ENCODE measurements around the gene ALMS1.
A peak's percentile ranks its signal among the peaks of the same experiment; 100 is the strongest.
"Not testable (repeated sequence)": the region's sequence is repeated elsewhere in the genome, so short reads cannot be mapped to it uniquely, and the experiment has no call there.

The ALMS1 gene

DNA sequence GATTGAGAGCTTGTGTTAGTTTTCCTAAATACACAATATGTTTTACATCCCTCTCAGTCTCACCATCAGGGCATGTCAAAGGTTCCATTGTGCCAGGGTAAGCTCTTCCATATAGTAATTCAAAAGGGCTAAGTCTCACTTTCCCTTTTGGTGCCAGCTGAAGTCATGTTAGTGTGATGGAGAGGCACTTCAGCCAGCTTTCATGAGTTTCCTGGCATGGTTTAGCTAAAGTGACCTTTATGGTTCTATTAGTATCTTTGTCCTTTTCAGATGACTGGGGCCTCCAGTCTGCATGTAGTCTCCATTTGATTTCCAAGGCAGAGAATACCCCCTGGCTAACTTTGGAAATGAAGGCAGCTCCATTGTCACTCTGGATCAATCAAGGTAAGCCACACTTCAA is 229.4 kb downstream of the ALMS1 start:
- TF ChIP-seq CTCF (conservative IDR thresholded peaks at IDR 0.05; ENCODE audit: low read length) = no peak
- no peak for DNase-seq (ENCODE audit: low read depth)
- no peak overlapping the region for H3K4me3 ChIP-seq (ENCODE audit: low read length)

GRCh38 chr2:73619925-73620324 is 234.3 kb downstream of the ALMS1 start:
- DNase-seq (ENCODE audit: low read depth); H3K4me3 ChIP-seq (ENCODE audit: low read length): not testable (repeated sequence)

DNA sequence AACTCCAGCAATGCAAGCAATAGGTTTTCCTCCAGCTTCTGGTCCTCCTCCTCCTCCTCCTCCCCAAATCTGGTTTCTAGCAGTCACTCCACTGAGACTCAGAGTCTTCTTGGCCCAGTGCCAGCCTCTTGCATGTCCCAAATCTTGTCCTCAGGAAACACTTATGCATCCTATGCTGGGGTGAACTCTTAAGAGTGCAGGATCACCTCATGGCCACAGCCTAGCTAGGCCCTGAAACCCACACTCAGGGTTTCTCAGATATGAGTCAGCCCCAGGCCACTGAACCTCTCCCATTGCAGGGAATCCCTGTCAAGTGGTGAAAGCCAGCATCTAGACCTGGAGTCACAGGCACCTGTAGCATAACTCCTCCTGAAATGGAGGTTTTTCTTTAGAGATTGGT is 238.4 kb downstream of the ALMS1 start:
- not testable (repeated sequence) for DNase-seq (ENCODE audit: low read depth); H3K4me3 ChIP-seq (ENCODE audit: low read length)

DNA sequence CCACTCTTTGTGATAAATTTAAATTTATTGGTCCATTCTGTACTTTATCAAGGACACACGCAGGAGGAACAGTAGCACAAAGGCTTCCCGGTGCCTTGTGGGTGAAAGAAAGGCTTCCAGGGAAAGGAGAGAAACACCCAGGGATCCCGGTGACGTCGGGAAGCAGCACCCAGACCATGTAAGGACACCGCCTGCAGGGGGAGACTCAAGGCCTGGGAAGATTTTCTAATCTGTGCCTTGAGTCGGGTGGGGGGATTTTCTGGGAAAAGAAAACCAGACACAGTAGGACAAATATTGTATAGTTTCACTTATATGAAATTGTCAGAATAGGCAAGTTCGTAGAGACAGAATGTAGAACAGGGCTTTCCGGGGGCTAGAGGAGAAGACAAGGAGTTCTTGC is 239.0 kb downstream of the ALMS1 start:
- H3K4me3 ChIP-seq (ENCODE audit: low read length); DNase-seq (ENCODE audit: low read depth): not testable (repeated sequence)

DNA sequence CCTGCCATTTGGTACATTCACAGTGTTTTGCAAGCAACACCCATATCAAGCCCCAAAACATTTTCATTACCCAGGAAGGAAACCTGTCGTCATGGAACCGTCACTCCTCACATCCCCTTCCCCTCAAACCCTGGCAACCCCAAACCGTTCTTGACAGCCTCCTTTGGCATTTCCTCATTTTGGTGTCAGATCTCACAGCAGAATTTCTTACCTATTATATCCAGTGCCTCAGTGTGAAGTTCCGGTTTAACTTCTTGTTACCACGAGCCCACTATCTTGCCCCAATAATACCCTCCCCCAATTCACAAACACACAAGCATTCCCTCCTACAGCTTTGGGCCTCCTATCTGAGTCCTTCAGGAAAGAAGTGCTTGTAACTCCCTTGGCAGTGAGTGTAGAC is 240.6 kb downstream of the ALMS1 start:
- not testable (repeated sequence) for DNase-seq (ENCODE audit: low read depth)

DNA sequence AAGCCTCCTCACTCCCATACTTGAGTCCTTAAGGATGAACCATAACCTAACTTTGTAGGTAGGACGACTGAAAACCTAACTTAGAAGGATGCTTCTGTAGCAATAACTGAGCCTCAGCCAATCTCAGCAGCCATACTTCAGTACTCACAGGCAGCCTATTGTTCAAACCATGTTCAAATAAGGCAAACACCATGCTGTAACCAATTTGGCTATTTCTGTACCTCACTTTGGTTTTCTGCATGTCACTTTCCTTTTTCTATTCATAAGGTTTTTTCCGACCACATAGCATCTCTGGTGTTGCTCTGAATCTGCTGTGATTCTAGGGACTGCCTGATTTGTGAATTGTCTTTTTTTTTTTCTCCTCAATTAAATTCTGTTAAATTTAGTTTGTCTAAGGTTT is 242.9 kb downstream of the ALMS1 start:
- H3K4me3 ChIP-seq (ENCODE audit: low read length); DNase-seq (ENCODE audit: low read depth): not testable (repeated sequence)

More for the DNA sequence above, 240.6 kb downstream of the ALMS1 start:
- not testable (repeated sequence) for H3K4me3 ChIP-seq (ENCODE audit: low read length)

DNA sequence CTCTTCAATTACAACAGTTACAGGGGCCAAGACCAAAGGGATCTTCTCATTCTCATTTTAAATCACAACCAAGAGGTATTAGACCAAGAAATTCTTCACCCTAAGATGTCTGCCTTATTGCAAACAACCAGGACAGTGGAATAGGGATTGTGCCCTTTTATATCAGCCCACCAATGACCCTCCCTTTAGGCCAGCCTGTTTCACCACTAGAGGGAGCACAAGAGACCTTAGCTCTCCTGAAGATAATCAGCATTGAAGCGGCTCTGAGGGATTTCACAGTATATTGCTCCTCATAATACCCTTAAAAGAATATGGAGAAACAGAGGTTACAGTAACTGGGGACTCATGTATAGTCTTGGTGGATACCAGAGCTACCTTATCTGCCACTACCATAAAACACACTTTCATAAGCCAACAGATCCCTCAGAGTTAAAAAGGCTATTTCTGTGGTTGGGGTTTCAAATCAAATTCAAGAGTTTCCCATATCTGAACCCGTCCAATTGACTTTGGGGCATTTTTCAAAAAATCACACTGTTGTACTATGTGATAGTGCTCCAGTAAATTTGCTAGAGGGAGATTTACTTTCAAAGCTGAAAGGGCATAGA is 245.1 kb downstream of the ALMS1 start:
- peak; percentile 49 for TF ChIP-seq CTCF (conservative IDR thresholded peaks at IDR 0.05; ENCODE audit: low read length)
- DNase-seq (ENCODE audit: low read depth); H3K4me3 ChIP-seq (ENCODE audit: low read length): not testable (repeated sequence)

GRCh38 chr2:73636977-73637376 is 251.3 kb downstream of the ALMS1 start:
- H3K4me3 ChIP-seq (ENCODE audit: low read length); DNase-seq (ENCODE audit: low read depth): not testable (repeated sequence)

DNA sequence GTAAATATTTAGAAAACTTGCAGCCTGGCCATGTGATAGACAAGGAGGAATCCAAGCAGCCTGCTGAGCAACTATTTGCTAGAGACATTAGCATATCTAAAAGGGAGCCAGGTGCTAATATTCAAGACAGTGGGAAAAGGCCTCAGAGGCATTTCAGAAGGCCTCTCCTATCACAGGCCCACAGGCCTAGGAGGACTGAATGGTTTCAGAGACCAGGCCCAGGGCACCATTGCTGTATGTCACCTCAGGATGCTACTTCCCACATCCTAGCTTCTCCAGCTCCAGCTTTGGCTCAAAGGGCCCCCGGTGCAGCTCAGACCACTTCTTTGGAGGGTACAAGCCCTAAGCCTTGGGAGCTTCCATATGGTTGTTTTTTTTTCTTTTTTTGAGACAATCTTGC is 252.8 kb downstream of the ALMS1 start:
- no peak for TF ChIP-seq CTCF (conservative IDR thresholded peaks at IDR 0.05; ENCODE audit: low read length)
- no peak for DNase-seq (ENCODE audit: low read depth)
- no peak overlapping the region for H3K4me3 ChIP-seq (ENCODE audit: low read length)

DNA sequence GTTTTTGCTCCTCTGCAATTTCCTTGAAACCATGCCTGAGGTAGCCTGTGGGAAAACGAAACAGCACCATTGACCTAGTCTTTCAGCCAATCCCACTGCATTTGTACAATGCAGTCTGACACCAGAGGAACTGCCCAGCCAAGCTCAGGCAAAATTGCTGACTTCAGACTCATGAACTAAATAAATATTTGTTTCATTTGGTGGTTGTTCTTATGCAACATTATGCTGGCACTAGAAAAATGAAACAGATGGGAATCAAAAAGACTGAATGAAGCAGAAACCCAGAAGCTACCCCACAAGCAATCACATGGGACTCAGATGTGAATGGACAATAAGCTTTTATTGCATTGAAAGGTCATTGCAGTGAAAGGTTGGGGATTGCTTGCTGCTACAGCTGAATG is 254.9 kb downstream of the ALMS1 start:
- peak; percentile 29 for DNase-seq (ENCODE audit: low read depth)
- no peak overlapping the region for H3K4me3 ChIP-seq (ENCODE audit: low read length)
- no peak for TF ChIP-seq CTCF (conservative IDR thresholded peaks at IDR 0.05; ENCODE audit: low read length)
